Activated T-helper 1 cell treated with anti-CD3 and anti-CD28 coated beads, Interleukin-2, amount 50 U/mL, for 16 hours (primary cell): Measurements from ENCODE around the gene ENOX1.

ENCODE experiments used
- DNase-seq, 2 donors: peaks; one replicate each; pipeline ENCODE4 v3.0.0-alpha.2; 2020; ENCODE audit warnings: low read depth in 1 of 2, low spot score in 1 of 2

ENOX1 gene

DNA sequence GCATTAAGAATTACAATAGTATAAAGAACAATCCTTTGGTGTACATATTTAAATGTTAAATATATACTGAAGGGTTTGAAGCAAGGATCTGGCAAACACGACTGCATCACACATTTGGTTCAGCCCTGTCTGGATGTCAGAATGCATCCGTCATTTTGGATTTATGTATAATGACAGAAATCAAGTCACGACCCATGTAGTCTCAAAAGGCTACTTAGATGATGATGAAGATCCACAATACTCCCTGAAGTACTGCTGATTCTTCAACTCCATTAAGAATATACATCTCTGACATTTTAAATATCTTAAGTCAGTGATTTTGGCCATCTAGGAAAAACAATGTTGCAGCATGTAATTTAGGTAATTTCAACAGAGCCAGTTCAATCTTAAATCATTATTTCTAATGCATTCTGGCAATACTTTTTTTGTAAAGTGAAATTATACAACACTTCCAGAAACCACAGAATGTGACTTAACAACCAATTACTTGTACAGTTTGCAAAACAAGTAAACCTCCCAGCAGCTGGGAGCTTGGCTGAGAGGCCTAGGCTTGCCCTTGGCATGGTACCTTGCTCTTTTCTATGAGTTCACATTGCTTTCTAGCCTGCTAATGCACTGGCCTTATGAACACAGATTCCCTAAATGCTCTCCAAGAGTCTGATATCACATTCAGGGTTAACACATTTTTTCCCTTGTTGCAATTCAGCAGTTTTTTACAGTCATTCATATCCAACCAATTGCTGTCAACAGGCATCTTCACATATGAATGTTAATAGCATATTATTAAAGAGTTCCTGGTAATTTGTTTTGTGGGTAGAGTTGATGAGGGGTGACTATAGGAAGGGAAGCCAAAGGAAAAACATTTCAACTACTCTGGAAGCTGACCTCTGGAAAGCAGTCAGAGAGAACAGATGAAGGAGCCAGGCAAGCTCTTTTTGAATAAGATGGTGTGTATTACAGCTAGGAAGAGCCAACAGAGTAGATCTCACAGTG is 175.2 kb downstream of the ENOX1 start:
- no peak for DNase-seq

DNA sequence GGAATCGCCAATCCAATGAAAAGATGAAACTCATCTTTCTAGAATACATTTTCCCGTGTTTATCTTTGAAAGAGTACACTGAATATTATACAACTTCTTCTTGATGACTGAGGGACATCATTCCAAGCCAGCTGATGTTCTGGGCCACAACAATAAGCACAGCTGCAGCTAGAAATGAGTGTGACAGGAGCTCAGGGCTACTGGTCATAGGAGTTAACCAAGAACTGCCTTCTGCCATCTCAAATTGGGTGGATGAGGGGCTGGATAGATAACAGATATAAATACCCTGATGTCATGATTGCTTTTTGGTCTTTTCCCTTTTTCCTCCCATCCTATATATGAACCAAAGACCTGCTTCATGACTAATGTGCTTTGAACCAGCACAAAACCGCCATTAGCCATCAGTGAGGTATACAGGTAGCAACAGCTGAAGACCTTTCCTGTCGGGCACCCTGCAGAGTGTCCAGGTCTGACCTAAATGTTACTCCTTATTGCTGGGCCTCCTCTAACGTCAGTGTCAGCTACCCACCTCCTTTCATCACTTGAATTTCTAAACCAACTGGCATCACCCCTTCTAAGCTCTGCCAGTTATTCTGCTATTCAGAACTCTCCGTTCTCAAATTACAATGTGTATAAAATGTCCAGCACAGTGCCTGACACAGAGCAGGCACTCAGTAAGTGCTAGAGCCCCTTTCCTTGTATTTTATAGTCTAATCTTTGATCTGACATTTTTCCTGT is 178.2 kb downstream of the ENOX1 start:
- no peak for DNase-seq

DNA sequence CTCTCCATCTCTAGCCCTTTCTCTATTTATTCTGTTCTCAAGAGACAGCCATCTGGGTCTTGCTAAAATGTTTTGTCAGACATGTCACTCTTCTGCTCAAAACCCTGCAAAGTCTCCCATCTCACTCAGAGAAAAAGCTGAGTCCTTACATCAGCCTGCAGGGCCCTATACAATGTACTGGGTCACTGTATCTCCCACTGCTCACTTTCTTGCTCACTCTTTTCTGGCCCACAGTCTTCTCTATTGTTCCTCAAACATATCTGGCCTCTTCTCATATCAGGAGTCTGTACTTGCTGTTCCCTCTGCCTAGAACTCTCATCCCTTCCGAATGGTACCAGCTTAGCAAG is 189.2 kb downstream of the ENOX1 start:
- DNase-seq: no peak

DNA sequence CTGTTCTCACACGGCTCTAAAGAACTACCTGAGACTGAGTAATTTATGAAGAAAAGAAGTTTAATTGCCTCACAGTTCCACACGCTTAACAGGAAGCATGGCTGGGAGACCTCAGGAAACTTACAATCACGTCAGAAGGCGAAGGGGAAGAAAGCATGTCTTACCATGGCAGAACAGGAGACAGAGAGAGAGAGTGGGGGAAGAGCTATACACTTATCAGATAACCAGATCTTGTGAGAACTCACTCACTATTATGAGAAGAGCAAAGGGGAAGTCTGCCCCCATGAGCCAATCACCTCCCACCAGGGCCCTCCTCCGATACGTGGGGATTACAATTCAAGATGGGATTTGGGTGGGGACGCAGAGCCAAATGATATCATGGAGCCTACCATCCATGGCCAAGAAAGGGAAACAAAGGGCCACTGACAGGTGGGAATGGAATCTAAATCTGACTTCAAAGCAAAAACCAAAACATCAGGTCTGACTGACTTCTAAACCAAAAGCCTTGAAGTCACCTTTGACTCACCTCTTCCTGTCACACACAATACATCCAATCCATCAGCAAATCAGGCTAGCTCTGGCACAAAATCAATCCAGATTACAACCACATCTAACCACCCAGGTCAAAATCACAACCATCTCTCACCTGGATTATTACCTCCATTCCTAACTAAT is 189.7 kb downstream of the ENOX1 start:
- no peak for DNase-seq

DNA sequence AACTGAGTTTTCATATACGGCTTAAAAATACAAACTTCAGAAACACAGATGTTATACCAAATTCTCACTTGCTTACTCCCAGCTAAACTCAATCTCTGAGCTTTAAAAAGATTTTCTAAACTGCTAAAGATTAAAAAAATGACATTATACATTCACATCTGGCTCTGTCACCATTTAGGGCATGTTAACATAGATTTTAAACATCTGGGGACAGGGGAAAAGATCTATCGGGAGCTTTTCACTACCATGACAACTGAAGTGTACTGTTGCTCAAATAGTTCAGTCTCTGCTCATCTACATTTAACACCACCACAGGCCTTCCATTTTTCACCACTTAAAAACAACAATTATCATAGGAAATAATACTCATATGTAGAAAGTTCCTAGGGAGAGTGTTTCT is 190.8 kb downstream of the ENOX1 start:
- DNase-seq: no peak

DNA sequence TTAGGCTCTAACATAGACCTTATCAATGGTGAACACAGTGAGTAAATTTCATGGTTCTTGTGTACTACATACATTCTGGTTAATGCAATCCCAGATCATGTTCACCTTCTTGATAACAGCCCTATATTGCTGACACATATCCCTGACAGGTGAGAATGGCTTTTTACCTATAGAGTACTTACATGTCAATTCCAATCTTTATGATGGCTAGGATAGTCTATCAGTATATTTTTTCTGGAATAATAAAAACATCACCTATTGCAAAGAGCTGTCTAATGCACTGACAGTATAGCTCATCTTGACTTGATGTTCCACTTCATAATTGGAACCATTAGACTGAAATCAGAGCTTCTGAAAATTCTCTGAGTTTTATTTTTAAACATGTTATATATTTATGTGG is 199.4 kb downstream of the ENOX1 start:
- DNase-seq: no peak

DNA sequence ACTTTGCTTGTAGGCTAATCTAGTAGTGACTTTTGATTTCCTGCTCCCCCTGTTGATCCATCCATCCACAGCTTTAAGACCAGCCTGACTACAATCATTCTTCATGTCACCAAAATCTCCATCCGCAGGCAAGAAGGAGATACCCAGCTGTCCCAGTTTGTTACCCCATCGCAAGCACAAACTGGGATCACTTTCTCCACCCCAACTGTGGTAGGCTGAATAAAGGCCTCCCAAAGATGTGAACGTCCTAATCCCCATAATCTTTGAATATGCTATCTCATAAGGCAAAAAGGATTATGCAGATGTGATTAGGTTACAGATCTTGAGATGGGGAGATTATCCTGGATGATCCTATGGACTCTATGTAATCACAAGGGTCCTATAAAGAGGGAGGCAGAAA is 202.0 kb downstream of the ENOX1 start:
- DNase-seq: no peak

DNA sequence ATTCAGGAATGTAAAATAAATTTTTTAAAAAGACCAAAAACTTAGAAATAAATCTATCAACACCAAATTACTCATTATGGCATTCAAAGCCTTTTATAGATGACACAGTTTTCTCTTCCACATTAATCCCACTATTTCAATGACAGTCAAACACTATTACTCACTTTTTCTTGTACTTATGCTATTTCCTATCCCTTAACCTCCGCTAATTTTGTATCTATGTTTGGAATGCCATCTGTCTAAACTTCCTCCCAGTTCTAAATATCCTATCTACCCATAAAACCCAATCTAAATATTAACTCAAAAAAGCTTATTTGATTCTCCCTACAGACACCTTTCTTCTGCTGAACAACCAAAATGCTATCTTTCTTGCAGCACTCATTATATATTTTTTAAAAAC is 203.5 kb downstream of the ENOX1 start:
- no peak for DNase-seq

DNA sequence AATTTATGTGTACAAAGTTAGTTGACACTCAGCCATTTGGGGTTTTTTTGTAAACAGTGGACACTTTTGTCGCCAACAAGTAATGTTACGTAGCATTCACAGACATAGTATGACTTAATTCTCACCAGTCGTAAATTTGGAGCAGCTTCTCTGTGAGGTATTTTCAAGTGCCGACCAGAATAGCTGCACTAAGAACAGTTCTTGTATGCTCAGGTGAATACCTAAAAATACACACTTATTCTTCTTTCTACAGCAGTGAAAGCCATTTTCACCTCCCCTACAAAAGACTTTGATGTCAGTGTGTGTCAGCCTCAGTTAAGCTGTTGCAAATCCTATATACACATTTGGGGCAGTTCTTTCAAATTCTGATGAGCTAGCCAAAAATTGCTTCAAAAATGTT is 206.5 kb downstream of the ENOX1 start:
- DNase-seq: no peak

DNA sequence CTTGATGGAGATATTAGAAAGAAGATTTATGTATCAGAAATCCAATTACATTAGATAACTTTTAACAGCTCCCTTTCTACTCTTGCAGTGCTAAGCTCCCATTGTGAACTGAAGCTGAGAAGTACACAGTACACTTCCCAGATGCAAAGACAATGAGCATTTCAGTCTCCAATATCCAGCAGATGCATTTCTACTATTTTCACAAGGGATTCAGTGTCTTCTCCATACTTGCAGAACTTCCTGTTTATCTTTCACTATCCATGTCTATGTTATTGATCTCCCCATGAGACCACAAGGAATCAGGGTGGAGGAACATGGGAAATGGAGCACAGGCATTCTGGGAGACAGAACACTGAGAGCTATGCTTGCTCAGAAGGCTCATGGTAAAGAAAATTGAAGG is 207.5 kb downstream of the ENOX1 start:
- no peak for DNase-seq

DNA sequence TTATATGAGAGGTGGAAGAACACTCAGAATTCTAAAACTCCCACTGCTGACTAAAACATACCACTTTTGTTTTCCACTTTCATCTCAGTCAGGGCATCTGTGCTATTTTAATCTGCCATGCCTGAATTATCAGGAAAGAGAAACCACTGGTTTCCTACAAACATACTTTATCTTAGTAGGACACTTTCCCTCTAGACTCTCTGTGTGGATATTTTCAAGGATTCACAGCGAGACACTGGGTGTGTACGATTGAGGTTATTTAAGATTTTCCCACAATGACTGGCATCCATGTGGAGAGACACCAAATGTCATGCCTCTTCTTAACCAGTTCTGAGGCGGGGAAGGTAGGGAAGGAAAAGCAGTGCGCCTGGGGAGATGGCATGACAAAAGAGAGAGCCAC is 212.2 kb downstream of the ENOX1 start:
- no peak for DNase-seq

DNA sequence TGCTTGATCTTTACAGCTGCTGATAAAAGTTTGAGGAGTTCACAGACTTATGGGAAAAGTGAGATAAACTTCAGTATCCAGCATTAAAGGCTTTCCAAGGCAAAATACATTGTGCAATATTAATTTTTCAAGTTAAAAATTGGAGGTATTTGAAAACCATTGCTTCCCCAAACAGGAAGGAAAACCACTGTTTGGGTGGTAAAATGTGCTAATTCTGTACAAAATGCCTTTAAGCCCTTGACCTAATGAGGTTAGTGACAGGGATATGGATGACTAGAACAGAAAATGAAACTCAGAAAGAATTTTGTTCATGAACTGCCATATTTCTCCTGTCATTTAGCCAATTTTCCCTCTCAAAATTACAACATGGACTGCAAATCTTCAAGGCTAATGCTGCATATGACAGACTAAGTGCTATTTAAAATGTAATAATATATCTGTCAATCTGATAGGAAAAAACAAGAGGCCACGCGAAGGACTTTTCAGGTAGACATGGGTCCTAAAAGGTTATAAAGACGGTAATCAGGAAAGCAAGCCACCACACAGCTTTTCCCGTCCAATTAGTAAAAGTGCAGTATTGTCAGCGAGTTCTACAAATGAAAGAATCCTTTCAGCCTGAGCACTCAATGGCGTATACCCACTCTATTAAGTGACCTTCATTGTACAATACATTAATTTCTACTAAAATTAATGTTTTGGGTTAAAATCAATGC is 212.8 kb downstream of the ENOX1 start:
- DNase-seq: no peak

DNA sequence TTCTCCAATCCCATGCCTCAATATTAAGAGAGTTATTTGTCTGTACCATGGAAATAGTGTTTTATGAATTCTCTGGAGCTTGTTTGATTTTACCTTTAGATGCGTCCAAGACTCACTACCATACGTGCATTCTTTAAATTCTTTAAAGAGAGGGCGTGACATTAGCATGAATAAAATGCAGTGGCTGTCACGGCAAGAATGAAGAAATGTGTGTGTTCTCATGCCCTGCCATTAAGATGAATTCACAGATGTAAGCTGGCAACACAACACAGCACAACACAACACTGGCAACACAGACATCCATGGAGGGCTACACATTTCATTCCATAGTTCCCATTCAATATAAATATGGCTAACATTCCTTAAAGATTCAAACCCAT is 213.4 kb downstream of the ENOX1 start:
- DNase-seq: no peak

DNA sequence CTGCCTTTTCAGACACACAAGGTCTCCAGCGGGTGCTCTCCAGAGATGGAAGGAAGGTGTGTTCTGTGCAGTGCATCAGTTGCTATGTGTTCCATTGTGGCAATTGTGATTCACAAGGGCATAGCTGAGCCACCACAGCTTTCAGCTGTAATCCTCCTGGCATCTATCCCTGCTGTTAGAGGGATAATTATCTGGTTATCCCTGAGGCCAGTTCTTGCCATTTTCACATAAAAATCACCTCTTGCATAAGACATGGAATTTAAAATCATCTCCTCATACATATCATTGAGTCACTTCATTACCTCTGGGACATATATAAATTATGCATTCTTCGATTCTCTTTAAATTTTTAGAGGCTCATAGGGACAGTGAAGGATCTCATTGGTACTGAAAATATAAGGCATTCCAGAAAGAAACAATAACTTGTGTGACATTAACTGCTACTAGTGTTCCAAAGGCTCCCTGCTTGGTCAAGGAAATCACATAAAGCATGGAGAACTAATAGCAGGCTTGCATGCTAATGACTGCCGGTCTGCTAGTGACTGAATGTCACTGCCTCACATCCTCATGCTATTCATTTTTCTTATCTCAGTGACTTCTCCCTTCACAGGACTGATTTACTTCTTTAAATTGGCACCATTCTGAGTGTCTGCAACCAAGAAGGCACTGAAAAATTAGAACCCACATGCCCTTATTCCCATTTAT is 214.0 kb downstream of the ENOX1 start:
- DNase-seq: no peak

DNA sequence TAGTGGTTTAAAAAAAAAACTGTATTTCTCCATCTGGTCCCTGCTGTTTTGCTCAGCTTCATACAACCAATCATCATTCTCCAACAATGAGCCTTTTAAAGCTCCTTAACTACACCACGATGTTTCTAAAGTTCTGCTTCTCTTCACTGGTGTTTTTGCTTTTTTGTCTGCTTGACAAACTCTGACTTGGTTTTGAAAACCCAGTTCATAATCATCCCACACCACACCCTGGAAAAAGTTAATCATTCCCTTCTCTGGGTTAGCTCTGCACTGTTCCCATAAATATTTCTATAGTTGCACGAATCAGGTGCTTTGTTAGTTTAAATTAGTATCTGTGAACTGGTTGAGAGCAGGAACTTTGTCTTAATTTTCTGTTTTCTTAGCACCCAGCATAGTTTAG is 217.1 kb downstream of the ENOX1 start:
- no peak for DNase-seq

DNA sequence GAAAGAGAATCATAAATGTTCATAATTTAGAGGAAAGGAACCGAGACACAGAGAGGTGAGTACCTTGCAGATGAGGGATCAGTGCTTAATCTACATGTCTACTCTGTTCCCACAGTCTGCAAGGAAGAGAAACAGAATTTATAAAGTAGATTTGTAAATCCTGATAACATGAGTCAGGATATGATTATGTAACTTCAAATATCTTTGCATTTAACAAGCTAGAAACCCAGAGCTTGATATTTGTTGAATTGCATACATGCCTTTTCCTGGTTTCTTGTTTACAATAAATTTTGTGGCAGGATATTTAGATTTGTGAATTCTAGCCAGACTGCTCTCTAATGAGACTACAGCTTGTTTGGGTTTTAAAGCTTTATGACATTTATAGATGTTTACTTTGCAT is 219.2 kb downstream of the ENOX1 start:
- no peak for DNase-seq

DNA sequence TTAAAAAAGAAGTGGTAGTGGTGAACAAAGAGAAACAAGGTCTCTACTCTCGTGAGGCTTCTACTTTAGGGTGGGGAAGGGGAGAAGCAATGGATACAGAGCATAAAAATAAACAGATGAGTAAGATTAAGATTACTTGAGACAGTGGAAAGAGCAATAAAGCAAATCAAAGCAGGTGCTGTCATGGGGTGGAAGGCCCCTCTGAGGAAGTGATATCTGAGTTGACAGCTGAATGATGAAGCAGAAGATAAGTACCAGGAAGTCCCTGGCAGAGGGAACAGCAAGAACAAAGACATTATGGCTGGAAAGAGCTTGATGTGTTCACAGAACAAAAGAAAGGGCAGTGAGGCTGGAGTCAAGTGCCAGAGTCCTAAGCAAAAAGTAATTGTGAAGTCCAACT is 221.8 kb downstream of the ENOX1 start:
- DNase-seq: no peak

DNA sequence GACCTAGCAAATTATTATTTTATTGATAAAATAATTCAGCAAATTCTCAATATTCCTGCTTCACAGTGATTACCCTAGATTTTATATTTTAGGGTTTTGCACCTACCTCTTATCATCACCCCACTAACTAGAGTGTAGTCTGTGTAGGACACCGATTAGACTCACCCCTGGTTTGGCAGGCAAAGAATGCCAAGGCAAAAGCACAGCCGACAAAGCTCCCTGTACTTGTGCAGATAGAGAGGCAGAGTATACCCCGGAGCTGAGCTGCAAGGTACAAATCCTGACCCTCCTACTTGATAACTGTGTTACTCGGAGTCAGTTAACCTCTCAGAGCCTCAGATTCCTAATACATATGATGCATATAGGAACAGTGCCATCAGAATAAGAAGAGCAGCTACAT is 225.7 kb downstream of the ENOX1 start:
- DNase-seq: no peak

DNA sequence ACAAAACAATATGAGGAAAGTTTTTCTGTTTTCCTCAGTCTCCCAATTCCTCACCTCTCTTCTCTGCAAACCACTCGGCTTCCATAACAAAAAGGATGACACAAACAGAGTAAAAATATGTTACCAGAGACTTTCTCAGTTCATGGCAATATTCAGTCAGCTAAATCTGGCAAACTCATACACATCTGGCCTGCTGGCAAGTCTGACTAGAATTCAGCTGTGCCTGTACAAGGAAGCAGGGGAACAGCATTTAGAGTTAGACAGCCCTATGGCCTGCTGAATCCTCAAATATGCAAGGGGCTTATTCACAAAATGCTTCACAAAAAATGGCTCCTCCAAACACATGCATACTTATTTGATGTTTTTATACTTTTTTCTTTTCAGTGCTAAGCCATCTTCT is 227.8 kb downstream of the ENOX1 start:
- DNase-seq: no peak

DNA sequence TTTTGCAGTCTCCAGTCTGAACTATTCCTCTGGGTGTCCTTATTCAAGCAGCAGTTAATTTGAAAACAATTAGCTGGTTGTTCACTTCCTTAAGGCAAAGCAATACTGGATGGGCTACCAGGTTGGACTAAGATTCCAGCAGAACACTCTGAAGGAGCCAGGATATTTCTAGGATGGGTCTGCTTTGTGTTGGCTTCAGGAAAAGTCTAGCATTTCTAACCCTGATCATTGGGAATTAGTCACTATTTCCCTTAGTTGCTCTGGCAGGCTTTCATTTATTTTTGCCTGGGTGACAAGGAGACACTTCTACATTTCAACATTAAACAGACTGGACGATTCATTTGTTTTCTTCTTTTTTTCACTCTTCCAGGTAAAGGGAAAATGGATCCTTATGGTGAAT is 228.4 kb downstream of the ENOX1 start:
- no peak for DNase-seq

DNA sequence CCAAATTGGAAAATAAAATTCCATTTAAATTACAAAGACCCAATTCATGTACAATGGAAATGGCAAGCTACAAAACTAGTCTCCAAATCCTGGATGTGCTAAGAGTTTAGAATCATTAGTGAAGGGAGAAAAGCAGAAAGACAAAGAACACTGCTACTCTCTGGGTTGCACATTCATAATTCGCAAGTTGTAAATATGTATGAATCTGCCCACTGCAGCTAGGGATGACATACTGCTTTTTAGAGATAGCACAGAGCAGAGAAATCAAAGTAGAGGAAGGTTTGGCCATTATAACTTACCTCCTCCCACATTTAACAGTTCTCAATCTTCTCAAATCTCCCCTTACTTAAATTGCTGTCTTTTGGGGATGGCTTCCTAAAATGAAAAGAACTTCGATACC is 231.1 kb downstream of the ENOX1 start:
- DNase-seq: no peak
